Breast epithelium (tissue), 4 donors: Measurements from ENCODE around the gene IFI16. TPM values are rescaled to one million over a fixed set of nuclear protein-coding genes. Genes with fewer than 3 reads are reported as not detected.

Source experiments
- DNase-seq, 2 donors: peaks; one replicate each; pipeline ENCODE4 v3.0.0-alpha.2; 2019; ENCODE audit warnings: low spot score in 2 of 2
- H3K27ac ChIP-seq, 2 donors: fragments of 200-600 bp; sonication (generic) in 1 of 2; one replicate each; pipeline ENCODE4 v1.5.1; 2016 to 2019; ENCODE audit warnings: mild to moderate bottlenecking in 1 of 2
- H3K27me3 ChIP-seq, 2 donors: fragments of 200-600 bp; sonication (generic) in 1 of 2; one replicate each; pipeline versions ENCODE4 v1.5.1 to v1.6.0; 2017 to 2019; ENCODE audit warnings: control low read depth in 1 of 2, mild to moderate bottlenecking in 1 of 2
- H3K36me3 ChIP-seq: fragments of 200-600 bp; one replicate; pipeline ENCODE4 v1.5.1; 2019
- H3K4me1 ChIP-seq, 2 donors: fragments of 200-600 bp; sonication (generic); one replicate each; pipeline ENCODE4 v1.5.1; 2016 to 2019; ENCODE audit warnings: control low read depth in 1 of 2
- H3K4me3 ChIP-seq, 3 donors: fragments of 200-600 bp; sonication (generic); 1 replicate in 2 of 3; 2 replicates in 1 of 3; pipeline ENCODE4 v1.5.1; 2016 to 2019; ENCODE audit warnings: mild to moderate bottlenecking in 3 of 3, moderate library complexity in 2 of 3
- H3K9me3 ChIP-seq, 2 donors: fragments of 200-600 bp; sonication (generic) in 1 of 2; one replicate each; pipeline ENCODE4 v1.5.1; 2016 to 2019; ENCODE audit warnings: control low read depth in 1 of 2
- CTCF ChIP-seq, 3 donors: fragments of 450-650 bp; IDR thresholded peaks; one replicate each; pipeline ENCODE4 v1.5.1; 2016 to 2017; ENCODE audit warnings: antibody characterized with exemption in 3 of 3, mild to moderate bottlenecking in 3 of 3, moderate library complexity in 3 of 3
- POLR2A ChIP-seq: fragments of 450-650 bp; IDR thresholded peaks from one replicate; pipeline ENCODE4 v1.6.1; 2016; ENCODE audit warnings: antibody characterized with exemption, mild to moderate bottlenecking, moderate library complexity
- POLR2AphosphoS5 ChIP-seq, 3 donors: sonication (generic); formaldehyde crosslinking; IDR thresholded peaks; one replicate each; pipeline ENCODE4 v1.6.1; 2017; ENCODE audit warnings: antibody characterized with exemption in 3 of 3
- intact Hi-C: fragments of 100-400 bp; cut with DNase I; formaldehyde crosslinking; loops from one replicate; pipeline ENCODE4 v1.15.1; 2023; ENCODE audit warnings: low total_unique reads
- total RNA-seq, 3 donors: library from RNA; depleted of rRNA; stranded (reverse); fragments of >200 nt; gene quantifications; one replicate each; pipeline ENCODE4 v1.1.0, GENCODE V29; 2016

IFI16 gene
- total RNA-seq, 3 donors from 2014 or later: 96.2 to 132 (median 109) TPM

- Histone ChIP-seq H3K4me1 (no peaks in the 10 kb centered on the region), H3K27me3 (no peaks in the 10 kb centered on the region), H3K4me3 (no peak overlapping the region), H3K9me3 (no peaks in the 10 kb centered on the region), H3K36me3 (no peaks in the 10 kb centered on the region), H3K27ac (no peak overlapping the region)
- TF ChIP-seq CTCF (IDR thresholded peaks at IDR 0.05) (no peak), POLR2A (no peak), POLR2AphosphoS5 (IDR thresholded peaks at IDR 0.05) (no peak)
- intact Hi-C loops: no loop called here
- DNase-seq: no peak
Observed at GRCh38 chr1:159054427-159054826, 44.7 kb downstream of the IFI16 start.

GRCh38 chr1:159055181-159055641, 45.5 kb downstream of the IFI16 start:
- Histone ChIP-seq H3K4me1 (no peaks in the 10 kb centered on the region), H3K27me3 (no peaks in the 10 kb centered on the region), H3K9me3 (no peaks in the 10 kb centered on the region), H3K4me3 (no peak overlapping the region), H3K36me3 (no peaks in the 10 kb centered on the region), H3K27ac (no peak overlapping the region)
- no peak for TF ChIP-seq POLR2AphosphoS5 (IDR thresholded peaks at IDR 0.05)
- TF ChIP-seq CTCF (IDR thresholded peaks at IDR 0.05): no peak
- TF ChIP-seq POLR2A: no peak
- intact Hi-C loops: no loop called here
- DNase-seq: no peak

- no peaks in the 10 kb centered on the region for H3K9me3 ChIP-seq
- intact Hi-C loops: no loop called here
- H3K27ac ChIP-seq: no peak overlapping the region
- H3K27me3 ChIP-seq: no peaks in the 10 kb centered on the region
- no peaks in the 10 kb centered on the region for H3K36me3 ChIP-seq
- TF ChIP-seq POLR2AphosphoS5 (IDR thresholded peaks at IDR 0.05): no peak
- TF ChIP-seq POLR2A: no peak
- TF ChIP-seq CTCF (IDR thresholded peaks at IDR 0.05): no peak
- H3K4me3 ChIP-seq: no peak overlapping the region
- DNase-seq: no peak
- no peaks in the 10 kb centered on the region for H3K4me1 ChIP-seq
Observed at GRCh38 chr1:159056069-159056698, 46.5 kb downstream of the IFI16 start.

- H3K4me1 ChIP-seq: no peaks in the 10 kb centered on the region
Observed at GRCh38 chr1:159058751-159059150, 49.0 kb downstream of the IFI16 start.

More at GRCh38 chr1:159058751-159059150, 49.0 kb downstream of the IFI16 start:
- intact Hi-C loops: no loop called here
- Histone ChIP-seq H3K27ac (no peak overlapping the region), H3K9me3 (no peaks in the 10 kb centered on the region), H3K4me3 (no peak overlapping the region), H3K36me3 (no peaks in the 10 kb centered on the region), H3K27me3 (no peaks in the 10 kb centered on the region)
- no peak for DNase-seq
- no peak for TF ChIP-seq CTCF (IDR thresholded peaks at IDR 0.05)
- TF ChIP-seq POLR2A: no peak
- TF ChIP-seq POLR2AphosphoS5 (IDR thresholded peaks at IDR 0.05): no peak
